BJ (cell line): ENCODE results near the gene TMEM14A. TPM values are rescaled to one million over a fixed set of nuclear protein-coding genes. Genes with fewer than 3 reads are reported as not detected.
"Not testable (repeated sequence)": the region's sequence is repeated elsewhere in the genome, so short reads cannot be mapped to it uniquely, and the experiment has no call there.

Experiments
- CTCF ChIA-PET: fragments of 350-600 bp; formaldehyde crosslinking; extraction: SDS; loops from one replicate; lab custom pipeline; 2021; ENCODE audit warnings: antibody characterized with exemption, inconsistent platforms; lab: Yijun Ruan, JAX
- POLR2A ChIA-PET: fragments of 300-600 bp; sonication (Branson Sonifier 250); formaldehyde crosslinking; extraction: SDS; loops from one replicate; lab custom pipeline; 2021; ENCODE audit warnings: antibody characterized with exemption; lab: Charles Lee
- DNase-seq: peaks from one replicate; pipeline ENCODE4 v3.0.0-alpha.2; 2011; ENCODE audit warnings: low read depth
- H3K27me3 ChIP-seq: 2 replicates; pipeline ENCODE4 v1.6.0; 2011; ENCODE audit warnings: low read length; ENCODE audit not compliant: control insufficient read depth, insufficient read depth
- H3K36me3 ChIP-seq: 2 replicates; pipeline ENCODE4 v1.5.1; 2011; ENCODE audit warnings: low read length; ENCODE audit not compliant: control insufficient read depth, insufficient read depth
- H3K4me3 ChIP-seq: 2 replicates; pipeline ENCODE4 v1.5.1; 2011; ENCODE audit warnings: low read depth, mild to moderate bottlenecking, control low read depth, low read length
- polyA plus RNA-seq: library from polyadenylated mRNA; depleted of rRNA; stranded (reverse); fragments of >200 nt; gene quantifications from 2 replicates; pipeline ENCODE4 v1.2.3, GENCODE V29; 2011
- TF ChIP-seq, protein P1 (sequence below): IDR thresholded peaks from 2 replicates; pipeline ENCODE4 v1.5.1; 2011; ENCODE audit warnings: low read depth, mild to moderate bottlenecking, control low read depth, inconsistent platforms, low read length, moderate library complexity; ENCODE audit not compliant: insufficient read depth

Gene TMEM14A
- polyA plus RNA-seq, 1 experiment = 20.4 TPM

DNA sequence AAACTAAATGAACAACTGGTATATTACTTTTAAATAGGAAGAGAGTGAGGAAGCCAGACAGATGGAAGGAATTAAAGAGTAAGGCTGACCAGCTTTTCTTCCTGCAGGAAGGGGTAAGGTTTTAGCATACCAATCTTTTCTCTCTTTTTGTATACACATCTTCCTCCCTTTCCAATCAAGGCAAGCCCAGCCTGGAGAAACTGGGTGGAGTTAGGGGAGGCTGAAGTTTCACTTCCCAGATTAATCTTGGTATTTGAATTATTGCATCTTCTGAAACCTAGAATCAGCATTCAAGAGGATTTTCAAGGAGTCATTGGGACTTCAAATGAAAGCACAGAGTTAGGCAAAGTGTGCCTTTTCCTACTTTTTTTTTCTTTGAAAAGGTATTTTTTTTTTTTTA, 33.1 kb downstream of the TMEM14A start:
- POLR2A ChIA-PET = interaction anchor here (0.6 kb wide), 1 partner anchor 25 kb away, joined by 5 read pairs; no protein-coding TSS in a partner anchor
- no peak for DNase-seq
- TF ChIP-seq, protein P1, sequence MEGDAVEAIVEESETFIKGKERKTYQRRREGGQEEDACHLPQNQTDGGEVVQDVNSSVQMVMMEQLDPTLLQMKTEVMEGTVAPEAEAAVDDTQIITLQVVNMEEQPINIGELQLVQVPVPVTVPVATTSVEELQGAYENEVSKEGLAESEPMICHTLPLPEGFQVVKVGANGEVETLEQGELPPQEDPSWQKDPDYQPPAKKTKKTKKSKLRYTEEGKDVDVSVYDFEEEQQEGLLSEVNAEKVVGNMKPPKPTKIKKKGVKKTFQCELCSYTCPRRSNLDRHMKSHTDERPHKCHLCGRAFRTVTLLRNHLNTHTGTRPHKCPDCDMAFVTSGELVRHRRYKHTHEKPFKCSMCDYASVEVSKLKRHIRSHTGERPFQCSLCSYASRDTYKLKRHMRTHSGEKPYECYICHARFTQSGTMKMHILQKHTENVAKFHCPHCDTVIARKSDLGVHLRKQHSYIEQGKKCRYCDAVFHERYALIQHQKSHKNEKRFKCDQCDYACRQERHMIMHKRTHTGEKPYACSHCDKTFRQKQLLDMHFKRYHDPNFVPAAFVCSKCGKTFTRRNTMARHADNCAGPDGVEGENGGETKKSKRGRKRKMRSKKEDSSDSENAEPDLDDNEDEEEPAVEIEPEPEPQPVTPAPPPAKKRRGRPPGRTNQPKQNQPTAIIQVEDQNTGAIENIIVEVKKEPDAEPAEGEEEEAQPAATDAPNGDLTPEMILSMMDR = no peak
- H3K4me3 ChIP-seq = no peak overlapping the region
- peaks cover 5% of the 10 kb centered on the region for H3K27me3 ChIP-seq
- CTCF ChIA-PET = no interaction called here
- no peaks in the 10 kb centered on the region for H3K36me3 ChIP-seq

DNA sequence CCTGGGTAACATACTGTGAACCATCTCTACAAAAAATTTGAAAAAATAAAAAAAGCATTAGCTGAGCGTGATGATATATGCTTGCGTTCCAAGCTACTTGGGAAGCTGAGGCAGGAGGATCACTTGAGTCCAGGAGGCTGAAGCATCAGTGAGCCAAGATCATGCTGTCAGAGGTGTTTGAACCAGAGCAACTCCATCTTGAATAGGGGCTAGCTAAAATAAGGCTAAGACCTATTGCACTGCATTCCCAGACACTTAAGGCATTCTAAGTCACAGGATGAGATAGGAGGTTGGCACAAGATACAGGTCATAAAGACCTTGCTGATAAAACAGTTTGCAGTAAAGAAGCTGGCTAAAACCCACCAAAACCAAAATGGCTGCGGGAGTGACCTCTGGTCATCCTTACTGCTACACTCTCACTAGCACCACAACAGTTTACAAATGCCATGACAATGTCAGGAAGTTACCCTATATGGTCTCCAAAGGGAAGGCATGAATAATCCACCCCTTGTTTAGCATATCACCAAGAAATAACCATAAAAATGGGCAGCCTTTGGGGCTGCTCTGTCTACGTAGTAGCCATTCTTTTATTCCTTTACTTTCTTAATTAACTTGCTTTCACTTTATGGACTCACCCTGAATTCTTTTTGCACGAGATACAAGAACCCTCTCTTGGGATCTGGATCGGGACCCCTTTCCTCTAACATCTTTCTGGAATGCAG, 34.0 kb downstream of the TMEM14A start:
- CTCF ChIA-PET, H3K4me3 ChIP-seq, H3K27me3 ChIP-seq, POLR2A ChIA-PET, DNase-seq, H3K36me3 ChIP-seq: not testable (repeated sequence)

DNA sequence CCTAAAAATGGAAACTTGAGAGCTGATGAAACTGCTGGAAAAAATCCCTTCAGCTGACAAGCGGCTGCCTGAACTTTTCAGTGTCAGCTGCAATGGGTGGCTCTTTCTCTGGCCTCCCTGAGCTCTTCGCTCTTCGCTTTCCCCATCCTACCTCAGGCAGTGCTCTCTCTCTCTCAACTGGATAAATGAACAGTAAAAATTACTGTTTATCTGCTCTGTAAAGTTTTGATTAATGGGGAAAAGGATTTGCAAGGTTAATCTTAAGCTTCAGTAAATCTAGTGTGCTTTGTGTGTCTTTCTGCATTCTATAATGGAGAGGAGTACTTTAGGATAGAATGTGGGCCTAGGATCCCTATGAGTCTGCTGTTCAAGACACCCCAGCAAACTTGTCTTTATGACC, 35.1 kb downstream of the TMEM14A start:
- DNase-seq = no peak

DNA sequence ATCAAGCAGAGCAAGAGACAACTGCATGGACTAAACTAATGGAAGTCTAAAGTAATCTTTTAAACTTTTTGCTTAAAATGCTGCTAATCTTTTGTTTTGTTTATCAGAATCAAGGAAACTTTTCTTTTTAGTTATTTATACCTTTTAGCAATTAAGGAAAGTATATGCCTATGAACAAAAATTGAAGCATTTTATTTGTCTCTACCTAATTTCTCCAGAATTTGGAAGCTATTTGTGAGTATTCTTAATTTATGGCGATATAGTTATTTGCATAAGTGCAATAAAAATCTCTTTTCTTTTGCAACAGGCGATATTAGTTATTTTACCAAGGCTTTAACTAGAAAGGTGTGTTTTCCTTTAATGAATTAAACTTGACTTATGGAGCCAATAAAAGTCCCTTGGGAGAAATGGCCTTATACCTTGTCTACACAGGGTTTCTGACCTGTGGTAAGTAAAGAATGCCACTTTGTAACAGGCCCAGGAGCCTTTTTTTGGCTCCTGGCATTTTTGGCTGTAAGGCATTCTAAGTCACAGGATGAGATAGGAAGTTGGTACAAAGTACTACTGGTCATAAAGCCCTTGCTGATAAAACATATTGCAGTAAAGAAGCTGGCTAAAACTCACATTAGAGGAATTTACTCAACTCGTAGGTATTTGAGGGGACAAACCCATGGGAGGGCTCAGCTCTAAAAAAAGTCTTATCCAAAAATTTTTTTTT, 37.2 kb downstream of the TMEM14A start:
- Histone ChIP-seq H3K36me3 (no peaks in the 10 kb centered on the region), H3K4me3 (no peak overlapping the region), H3K27me3 (peaks cover 1% of the 10 kb centered on the region; the same call in 1 of the 2 replicates)
- CTCF ChIA-PET = interaction anchor here (0.7 kb wide), 1 partner anchor 42 kb away, joined by 6 read pairs; no protein-coding TSS in a partner anchor
- POLR2A ChIA-PET = no interaction called here
- TF ChIP-seq, protein P1 = no peak
- no peak for DNase-seq

More for the DNA sequence above, 35.1 kb downstream of the TMEM14A start:
- ChIA-PET POLR2A (no interaction called here), CTCF (interaction anchor here (1.3 to 1.4 kb wide), 2 partner anchors 14 to 18 kb away, joined by 6 to 8 read pairs; no protein-coding TSS in a partner anchor)
- TF ChIP-seq, protein P1 = no peak
- no peaks in the 10 kb centered on the region for H3K36me3 ChIP-seq
- peaks cover 1% of the 10 kb centered on the region; the same call in 1 of the 2 replicates for H3K27me3 ChIP-seq
- no peak overlapping the region for H3K4me3 ChIP-seq

DNA sequence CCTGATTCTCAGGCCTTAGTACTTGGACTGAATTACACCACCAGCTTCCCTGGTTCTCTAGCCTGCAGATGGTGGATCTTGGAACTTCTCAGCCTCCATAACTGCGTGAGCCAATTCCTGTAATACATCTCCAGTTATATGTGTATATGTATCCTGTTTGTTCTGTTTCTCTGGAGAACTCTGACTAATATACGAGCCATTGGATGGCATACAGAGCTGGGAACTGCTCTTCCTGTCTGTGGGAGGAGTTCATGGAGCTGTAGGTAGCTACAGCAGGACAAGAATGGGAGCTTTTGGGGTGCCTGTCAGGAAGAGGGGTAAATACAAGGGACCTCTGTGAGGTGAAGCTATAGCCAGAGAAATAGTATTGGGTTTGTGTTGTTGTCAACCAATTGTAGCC, 41.2 kb downstream of the TMEM14A start:
- ChIA-PET CTCF (interaction anchor here (0.6 kb wide), 1 partner anchor 11 kb away, joined by 3 read pairs; no protein-coding TSS in a partner anchor), POLR2A (no interaction called here)
- no peak for DNase-seq
- no peaks in the 10 kb centered on the region for H3K36me3 ChIP-seq
- no peaks in the 10 kb centered on the region for H3K27me3 ChIP-seq
- TF ChIP-seq, protein P1 = no peak
- H3K4me3 ChIP-seq = no peak overlapping the region

DNA sequence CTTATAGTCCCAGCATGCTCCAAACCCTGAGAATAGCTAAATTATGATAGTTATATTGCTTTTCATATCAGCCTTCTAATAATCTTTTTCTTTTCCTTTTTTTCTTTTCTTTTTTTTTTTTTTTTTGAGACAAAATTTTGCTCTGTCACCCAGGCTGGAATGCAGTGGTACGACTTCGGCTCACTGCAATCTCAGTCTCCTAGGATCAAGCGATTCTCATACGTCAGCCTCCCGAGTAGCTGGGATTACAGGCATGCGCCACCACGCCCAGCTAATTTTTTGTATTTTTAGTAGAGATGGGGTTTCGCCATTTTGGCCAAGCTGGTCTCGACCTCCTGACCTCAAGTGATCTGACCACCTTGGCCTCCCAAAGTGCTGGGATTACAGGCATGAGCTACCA, 43.8 kb downstream of the TMEM14A start:
- POLR2A ChIA-PET = interaction anchor here (0.7 kb wide), 1 partner anchor 185 kb away, joined by 18 read pairs; no protein-coding TSS in a partner anchor
- H3K4me3 ChIP-seq, DNase-seq, H3K27me3 ChIP-seq, H3K36me3 ChIP-seq, CTCF ChIA-PET: not testable (repeated sequence)
